SKM-1 treated with dmso at 0.1 percent for 144 hours (cell line): ENCODE data around the gene LRRC49.
A peak's percentile ranks its signal among the peaks of the same experiment; 100 is the strongest.
"Not testable (repeated sequence)": the region's sequence is repeated elsewhere in the genome, so short reads cannot be mapped to it uniquely, and the experiment has no call there.

ENCODE experiments used
- DNase-seq: peaks from one replicate; lab custom pipeline; 2025; ENCODE audit not compliant: unreplicated experiment; lab: John Stamatoyannopoulos, UW

Gene LRRC49

GRCh38 chr15:70892002-70892911 is at the start of gene LRRC49, which contains the start of gene THAP10:
Gene LRRC49, plus strand, starts transcription at chr15:70892826. Its CDS starts 69 bp downstream, at chr15:70892895.
Gene THAP10, minus strand, starts transcription at chr15:70892433. Its CDS starts 161 bp downstream, at chr15:70892272.
- peak; percentile 79 for DNase-seq

- DNase-seq, result no peak
Observed at GRCh38 chr15:70845602-70846360, 46.8 kb upstream of the LRRC49 start.

- DNase-seq, result no peak
Observed at GRCh38 chr15:70851889-70852288, 40.7 kb upstream of the LRRC49 start.

GRCh38 chr15:70852501-70853317 is 39.9 kb upstream of the LRRC49 start:
- DNase-seq, result no peak

GRCh38 chr15:70853318-70853972 is 39.2 kb upstream of the LRRC49 start:
- no peak for DNase-seq

- no peak for DNase-seq
Observed at GRCh38 chr15:70853973-70854665, 38.5 kb upstream of the LRRC49 start, which contains the start of gene LARP6. Gene LARP6, minus strand, starts transcription at chr15:70854157. Its CDS starts 69 bp downstream, at chr15:70854088.

GRCh38 chr15:70854666-70854976 is 38.0 kb upstream of the LRRC49 start:
- no peak for DNase-seq

GRCh38 chr15:70855764-70856163 is 36.9 kb upstream of the LRRC49 start:
- no peak for DNase-seq

GRCh38 chr15:70856177-70856883 is 36.3 kb upstream of the LRRC49 start:
- no peak for DNase-seq

- DNase-seq, result no peak
Observed at GRCh38 chr15:70856884-70857561, 35.6 kb upstream of the LRRC49 start.

- DNase-seq, result no peak
Observed at GRCh38 chr15:70857562-70858285, 34.9 kb upstream of the LRRC49 start.

GRCh38 chr15:70858614-70859321 is 33.9 kb upstream of the LRRC49 start:
- DNase-seq, result not testable (repeated sequence)

- no peak for DNase-seq
Observed at GRCh38 chr15:70859322-70859908, 33.2 kb upstream of the LRRC49 start.

- no peak for DNase-seq
Observed at GRCh38 chr15:70859998-70860397, 32.6 kb upstream of the LRRC49 start.

GRCh38 chr15:70863450-70864218 is 29.0 kb upstream of the LRRC49 start:
- DNase-seq, result no peak

- no peak for DNase-seq
Observed at GRCh38 chr15:70866982-70867641, 25.5 kb upstream of the LRRC49 start.
